A549 treated with CpdA at 1 μM for 4 hours (cell line): ENCODE measurements around the gene CD3G. TPM values are rescaled to one million over a fixed set of nuclear protein-coding genes. Genes with fewer than 3 reads are reported as not detected.

ENCODE experiments used
- total RNA-seq: library from RNA; stranded (reverse); fragments of 200-300 nt; extraction: Qiagen RNA extraction; gene quantifications from 5 replicates; pipeline ENCODE4 v1.2.3, GENCODE V29; 2022; ENCODE audit warnings: low read depth

CD3G gene
- not detected in 5 replicates for total RNA-seq

GRCh38 chr11:118343981-118344515 is at the start of gene CD3G:
Gene CD3G (plus strand): TSS chr11:118344344. CDS start chr11:118344424, 80 bp downstream.

GRCh38 chr11:118304568-118305248 is 39.4 kb upstream of the CD3G start, which contains the start of gene CD3E:
Gene CD3E (plus strand): TSS chr11:118304730. CDS start chr11:118304953, 223 bp downstream.

GRCh38 chr11:118342503-118343161 is 1.5 kb upstream of the CD3G start, which contains the start of gene CD3D:
Gene CD3D (minus strand): TSS chr11:118342705. CDS start chr11:118342607, 98 bp downstream.

GRCh38 chr11:118359295-118359958 is 15.3 kb downstream of the CD3G start, which contains the start of gene UBE4A:
Gene UBE4A (plus strand): TSS chr11:118359600. CDS start chr11:118365081, 5,481 bp downstream.

DNA sequence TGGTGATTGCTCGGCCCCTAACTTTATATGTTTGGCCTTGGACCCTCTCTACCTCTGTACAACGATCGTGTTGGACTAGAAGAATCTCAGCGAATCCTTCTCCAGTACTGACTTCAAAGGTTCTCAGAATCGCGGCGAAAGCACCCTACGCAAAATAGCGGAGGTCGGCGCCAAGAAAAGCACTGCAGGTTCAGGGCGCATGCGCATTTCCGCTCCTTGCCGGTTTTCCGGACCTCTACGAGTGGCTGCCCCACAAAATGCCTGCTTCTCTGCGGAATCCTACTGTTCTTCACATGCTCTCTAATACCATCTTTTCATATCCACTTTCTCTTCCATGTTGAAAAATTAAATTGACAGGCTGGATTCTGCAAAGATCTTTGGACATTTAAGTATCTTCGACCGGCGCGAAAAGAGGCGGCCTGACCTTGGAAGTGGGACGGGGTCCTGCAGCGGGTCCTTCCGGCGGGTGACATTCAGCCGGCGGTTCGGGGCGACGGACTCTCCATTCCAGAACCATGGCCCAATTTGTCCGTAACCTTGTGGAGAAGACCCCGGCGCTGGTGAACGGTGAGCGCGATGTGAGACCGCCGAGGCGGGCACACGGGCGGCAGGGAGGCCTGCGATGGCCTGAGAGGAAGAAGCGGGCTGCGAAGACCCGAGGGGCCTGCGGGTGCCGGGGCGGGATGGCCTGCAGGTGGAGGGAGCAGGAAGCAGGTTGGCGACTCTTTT is 57.2 kb downstream of the CD3G start, which contains the start of gene ATP5MG:
Gene ATP5MG (plus strand): TSS at position 456 of the 729 bp plus-strand sequence. CDS start 60 bp downstream, at position 516.

Other genes starting within 250 kb of the CD3G start
- gene SCN4B, start 191.5 kb upstream of the CD3G start, total RNA-seq: 0.08 to 0.09 TPM in 2 of 5 replicates, not detected in the others
- not detected in 5 replicates for gene SCN2B, start 167.7 kb upstream of the CD3G start, total RNA-seq
- not detected in 5 replicates for gene JAML, start 119.3 kb upstream of the CD3G start, total RNA-seq
- 0.23 to 0.60 TPM (median 0.38 TPM) in 5 replicates for gene MPZL3, start 92.0 kb upstream of the CD3G start, total RNA-seq
- gene MPZL2, start 80.0 kb upstream of the CD3G start, total RNA-seq: not detected in 5 replicates
- gene CD3E, start 39.6 kb upstream of the CD3G start, total RNA-seq: not detected in 5 replicates
- not detected in 5 replicates for gene CD3D, start 1.6 kb upstream of the CD3G start, total RNA-seq
- 9.1 to 12.4 TPM (median 10.2 TPM) in 5 replicates for gene UBE4A, start 15.3 kb downstream of the CD3G start, total RNA-seq
- 161 to 221 TPM (median 192 TPM) in 5 replicates for gene ATP5MG, start 57.3 kb downstream of the CD3G start, total RNA-seq
- 10.5 to 18.8 TPM (median 13.5 TPM) in 5 replicates for gene KMT2A, start 92.1 kb downstream of the CD3G start, total RNA-seq
- gene TTC36, start 183.1 kb downstream of the CD3G start, total RNA-seq: 0.16 TPM in 1 of 5 replicates, not detected in the others
- gene TMEM25, start 186.8 kb downstream of the CD3G start, total RNA-seq: 0.24 to 0.64 TPM (median 0.48 TPM) in 5 replicates
- 17.2 to 18.9 TPM (median 17.4 TPM) in 5 replicates for gene IFT46, start 221.6 kb downstream of the CD3G start, total RNA-seq
- gene ARCN1, start 228.1 kb downstream of the CD3G start, total RNA-seq: 87.1 to 102 TPM (median 93.0 TPM) in 5 replicates